ENCODE results near the gene KIR2DL1. TPM values are rescaled to one million over a fixed set of nuclear protein-coding genes. Genes with fewer than 3 reads are reported as not detected.
"Not testable (repeated sequence)": the region's sequence is repeated elsewhere in the genome, so short reads cannot be mapped to it uniquely, and the experiment has no call there.

The KIR2DL1 gene
- total RNA-seq, 1 donor: not detected

DNA sequence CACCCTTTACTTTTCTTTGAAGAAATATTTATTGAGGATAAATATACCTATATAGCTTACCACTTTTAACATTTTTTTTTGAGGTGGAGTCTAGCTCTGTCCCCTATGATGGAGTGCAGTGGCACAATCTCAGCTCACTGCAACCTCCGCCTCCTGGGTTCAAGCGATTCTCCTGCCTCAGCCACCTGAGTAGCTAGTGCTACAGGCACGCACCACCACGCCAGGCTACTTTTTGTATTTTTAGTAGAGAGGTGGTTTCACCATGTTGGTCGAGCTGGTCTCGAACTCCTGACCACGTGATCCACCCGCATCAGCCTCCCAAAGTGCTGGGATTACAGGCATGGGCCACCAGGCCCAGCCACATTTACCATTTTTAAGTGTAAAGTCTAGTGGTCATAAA is 6.2 kb downstream of the KIR2DL1 start:
- H3K4me3 ChIP-seq (ENCODE audit: insufficient read depth, low read length); H3K36me3 ChIP-seq (ENCODE audit: insufficient read depth, low read length); H3K27ac ChIP-seq (ENCODE audit: low read depth, low read length); H3K4me2 ChIP-seq (ENCODE audit: insufficient read depth, low read length); DNase-seq (ENCODE audit: insufficient read length, low spot score, missing footprints); H3K79me2 ChIP-seq (ENCODE audit: insufficient read depth, low read length); H3K4me1 ChIP-seq (ENCODE audit: insufficient read depth, low read length); H3K27me3 ChIP-seq (ENCODE audit: insufficient read depth, low read length); H2AFZ ChIP-seq (ENCODE audit: low read length); H3K9me3 ChIP-seq (ENCODE audit: low read depth, low read length); H4K20me1 ChIP-seq (ENCODE audit: insufficient read depth, low read length): not testable (repeated sequence)

- not testable (repeated sequence) for H3K36me3 ChIP-seq (ENCODE audit: insufficient read depth, low read length); H3K4me3 ChIP-seq (ENCODE audit: insufficient read depth, low read length); H3K4me1 ChIP-seq (ENCODE audit: insufficient read depth, low read length); H2AFZ ChIP-seq (ENCODE audit: low read length); DNase-seq (ENCODE audit: insufficient read length, low spot score, missing footprints); H4K20me1 ChIP-seq (ENCODE audit: insufficient read depth, low read length); H3K27ac ChIP-seq (ENCODE audit: low read depth, low read length); H3K4me2 ChIP-seq (ENCODE audit: insufficient read depth, low read length); H3K79me2 ChIP-seq (ENCODE audit: insufficient read depth, low read length); H3K9me3 ChIP-seq (ENCODE audit: low read depth, low read length); H3K27me3 ChIP-seq (ENCODE audit: insufficient read depth, low read length)
Observed at GRCh38 chr19:54777851-54778250, 8.3 kb downstream of the KIR2DL1 start.

GRCh38 chr19:54778896-54779295 is 9.3 kb downstream of the KIR2DL1 start:
- not testable (repeated sequence) for H2AFZ ChIP-seq (ENCODE audit: low read length); H3K4me1 ChIP-seq (ENCODE audit: insufficient read depth, low read length); H3K27ac ChIP-seq (ENCODE audit: low read depth, low read length)

DNA sequence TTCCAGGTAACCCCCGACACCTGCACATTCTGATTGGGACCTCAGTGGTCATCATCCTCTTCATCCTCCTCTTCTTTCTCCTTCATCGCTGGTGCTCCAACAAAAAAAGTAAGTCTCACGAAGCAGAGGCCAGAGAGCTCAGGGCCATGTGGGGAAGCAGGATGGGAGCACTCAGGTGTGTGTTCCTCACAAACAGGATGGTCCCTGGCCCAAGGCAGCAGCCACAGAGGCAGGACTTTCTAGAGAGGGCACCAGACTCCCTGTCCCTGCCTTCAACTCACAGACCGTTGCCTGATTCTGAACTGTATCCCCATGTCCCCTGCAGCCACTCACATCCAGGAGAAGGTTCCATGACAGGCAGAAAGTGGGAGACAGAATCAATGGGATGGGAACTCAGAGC is 13.3 kb downstream of the KIR2DL1 start:
- not testable (repeated sequence) for H2AFZ ChIP-seq (ENCODE audit: low read length); H3K79me2 ChIP-seq (ENCODE audit: insufficient read depth, low read length); H3K4me1 ChIP-seq (ENCODE audit: insufficient read depth, low read length); H3K27me3 ChIP-seq (ENCODE audit: insufficient read depth, low read length); H3K27ac ChIP-seq (ENCODE audit: low read depth, low read length); H3K4me2 ChIP-seq (ENCODE audit: insufficient read depth, low read length); H3K4me3 ChIP-seq (ENCODE audit: insufficient read depth, low read length); H4K20me1 ChIP-seq (ENCODE audit: insufficient read depth, low read length); DNase-seq (ENCODE audit: insufficient read length, low spot score, missing footprints); H3K9me3 ChIP-seq (ENCODE audit: low read depth, low read length); H3K36me3 ChIP-seq (ENCODE audit: insufficient read depth, low read length)

More at GRCh38 chr19:54778896-54779295, 9.3 kb downstream of the KIR2DL1 start:
- not testable (repeated sequence) for H3K36me3 ChIP-seq (ENCODE audit: insufficient read depth, low read length); H3K79me2 ChIP-seq (ENCODE audit: insufficient read depth, low read length); H3K4me3 ChIP-seq (ENCODE audit: insufficient read depth, low read length); H3K4me2 ChIP-seq (ENCODE audit: insufficient read depth, low read length); H3K27me3 ChIP-seq (ENCODE audit: insufficient read depth, low read length); DNase-seq (ENCODE audit: insufficient read length, low spot score, missing footprints); H4K20me1 ChIP-seq (ENCODE audit: insufficient read depth, low read length); H3K9me3 ChIP-seq (ENCODE audit: low read depth, low read length)

DNA sequence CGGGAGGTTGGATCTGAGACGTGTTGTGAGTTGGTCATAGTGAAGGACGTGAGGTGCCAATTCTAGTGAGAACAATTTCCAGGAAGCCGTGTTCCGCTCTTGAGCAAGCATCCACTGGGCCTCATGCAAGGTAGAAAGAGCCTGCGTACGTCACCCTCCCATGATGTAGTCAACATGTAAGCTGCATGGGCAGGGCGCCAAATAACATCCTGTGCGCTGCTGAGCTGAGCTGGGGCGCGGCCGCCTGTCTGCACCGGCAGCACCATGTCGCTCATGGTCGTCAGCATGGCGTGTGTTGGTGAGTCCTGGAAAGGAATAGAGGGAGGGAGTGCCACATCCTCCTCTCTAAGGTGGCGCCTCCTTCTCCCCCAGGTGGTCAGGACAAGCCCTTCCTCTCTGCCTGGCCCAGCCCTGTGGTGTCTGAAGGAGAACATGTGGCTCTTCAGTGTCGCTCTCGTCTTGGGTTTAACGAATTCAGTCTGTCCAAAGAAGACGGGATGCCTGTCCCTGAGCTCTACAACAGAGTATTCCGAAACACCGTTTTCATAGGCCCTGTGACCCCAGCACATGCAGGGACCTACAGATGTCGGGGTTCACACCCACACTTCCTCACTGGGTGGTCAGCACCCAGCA is 16.6 kb downstream of the KIR2DL1 start:
- H3K4me2 ChIP-seq (ENCODE audit: insufficient read depth, low read length); H3K4me1 ChIP-seq (ENCODE audit: insufficient read depth, low read length); H3K9me3 ChIP-seq (ENCODE audit: low read depth, low read length); H4K20me1 ChIP-seq (ENCODE audit: insufficient read depth, low read length); H3K79me2 ChIP-seq (ENCODE audit: insufficient read depth, low read length); H3K36me3 ChIP-seq (ENCODE audit: insufficient read depth, low read length); H3K4me3 ChIP-seq (ENCODE audit: insufficient read depth, low read length); DNase-seq (ENCODE audit: insufficient read length, low spot score, missing footprints); H3K27ac ChIP-seq (ENCODE audit: low read depth, low read length); H3K27me3 ChIP-seq (ENCODE audit: insufficient read depth, low read length); H2AFZ ChIP-seq (ENCODE audit: low read length): not testable (repeated sequence)

DNA sequence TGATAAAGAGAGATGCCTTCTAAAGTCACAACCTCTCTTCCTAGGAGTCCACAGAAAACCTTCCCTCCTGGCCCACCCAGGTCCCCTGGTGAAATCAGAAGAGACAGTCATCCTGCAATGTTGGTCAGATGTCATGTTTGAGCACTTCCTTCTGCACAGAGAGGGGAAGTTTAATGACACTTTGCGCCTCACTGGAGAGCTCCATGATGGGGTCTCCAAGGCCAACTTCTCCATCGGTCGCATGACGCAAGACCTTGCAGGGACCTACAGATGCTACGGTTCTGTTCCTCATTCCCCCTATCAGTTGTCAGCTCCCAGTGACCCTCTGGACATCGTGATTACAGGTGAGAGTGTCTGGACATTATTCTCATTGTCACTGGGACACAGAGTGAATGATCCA is 18.6 kb downstream of the KIR2DL1 start:
- not testable (repeated sequence) for H3K9me3 ChIP-seq (ENCODE audit: low read depth, low read length); H2AFZ ChIP-seq (ENCODE audit: low read length); H4K20me1 ChIP-seq (ENCODE audit: insufficient read depth, low read length); DNase-seq (ENCODE audit: insufficient read length, low spot score, missing footprints); H3K4me3 ChIP-seq (ENCODE audit: insufficient read depth, low read length); H3K79me2 ChIP-seq (ENCODE audit: insufficient read depth, low read length); H3K4me1 ChIP-seq (ENCODE audit: insufficient read depth, low read length); H3K27ac ChIP-seq (ENCODE audit: low read depth, low read length); H3K27me3 ChIP-seq (ENCODE audit: insufficient read depth, low read length); H3K36me3 ChIP-seq (ENCODE audit: insufficient read depth, low read length); H3K4me2 ChIP-seq (ENCODE audit: insufficient read depth, low read length)

DNA sequence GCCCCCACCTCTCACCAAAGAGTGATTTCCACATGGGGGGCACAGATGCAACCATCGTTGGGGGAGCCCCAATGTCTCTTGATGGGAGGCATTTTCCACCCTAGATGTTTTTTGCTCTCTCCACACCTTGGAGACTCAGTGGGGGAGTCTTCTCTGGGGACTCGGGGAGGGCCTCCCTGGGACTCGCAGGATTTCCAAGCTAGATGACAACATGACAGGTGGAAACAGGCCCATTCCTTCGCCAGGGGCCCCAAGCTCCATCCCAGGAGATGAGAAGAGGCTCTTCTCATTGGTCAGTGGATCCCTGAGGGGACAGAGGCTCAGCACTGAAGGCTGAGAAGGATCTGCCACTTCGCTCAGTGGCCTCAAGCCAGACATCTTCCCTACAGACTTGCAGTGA is 21.1 kb downstream of the KIR2DL1 start:
- H3K4me1 ChIP-seq (ENCODE audit: insufficient read depth, low read length): no peaks in the 10 kb centered on the region
- no peaks in the 10 kb centered on the region for H4K20me1 ChIP-seq (ENCODE audit: insufficient read depth, low read length)
- no peak overlapping the region for H3K27ac ChIP-seq (ENCODE audit: low read depth, low read length)
- H3K27me3 ChIP-seq (ENCODE audit: insufficient read depth, low read length): no peaks in the 10 kb centered on the region
- H3K4me2 ChIP-seq (ENCODE audit: insufficient read depth, low read length): no peak overlapping the region
- no peak overlapping the region for H3K4me3 ChIP-seq (ENCODE audit: insufficient read depth, low read length)
- TF ChIP-seq, protein P1, sequence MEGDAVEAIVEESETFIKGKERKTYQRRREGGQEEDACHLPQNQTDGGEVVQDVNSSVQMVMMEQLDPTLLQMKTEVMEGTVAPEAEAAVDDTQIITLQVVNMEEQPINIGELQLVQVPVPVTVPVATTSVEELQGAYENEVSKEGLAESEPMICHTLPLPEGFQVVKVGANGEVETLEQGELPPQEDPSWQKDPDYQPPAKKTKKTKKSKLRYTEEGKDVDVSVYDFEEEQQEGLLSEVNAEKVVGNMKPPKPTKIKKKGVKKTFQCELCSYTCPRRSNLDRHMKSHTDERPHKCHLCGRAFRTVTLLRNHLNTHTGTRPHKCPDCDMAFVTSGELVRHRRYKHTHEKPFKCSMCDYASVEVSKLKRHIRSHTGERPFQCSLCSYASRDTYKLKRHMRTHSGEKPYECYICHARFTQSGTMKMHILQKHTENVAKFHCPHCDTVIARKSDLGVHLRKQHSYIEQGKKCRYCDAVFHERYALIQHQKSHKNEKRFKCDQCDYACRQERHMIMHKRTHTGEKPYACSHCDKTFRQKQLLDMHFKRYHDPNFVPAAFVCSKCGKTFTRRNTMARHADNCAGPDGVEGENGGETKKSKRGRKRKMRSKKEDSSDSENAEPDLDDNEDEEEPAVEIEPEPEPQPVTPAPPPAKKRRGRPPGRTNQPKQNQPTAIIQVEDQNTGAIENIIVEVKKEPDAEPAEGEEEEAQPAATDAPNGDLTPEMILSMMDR (IDR thresholded peaks at IDR 0.05; ENCODE audit: extremely low read depth, low read depth, low read length): no peak
- no peaks in the 10 kb centered on the region for H3K36me3 ChIP-seq (ENCODE audit: insufficient read depth, low read length)
- H3K79me2 ChIP-seq (ENCODE audit: insufficient read depth, low read length): no peaks in the 10 kb centered on the region
- no peak for DNase-seq (ENCODE audit: insufficient read length, low spot score, missing footprints)
- H2AFZ ChIP-seq (ENCODE audit: low read length): no peak overlapping the region
- H3K9me3 ChIP-seq (ENCODE audit: low read depth, low read length): no peaks in the 10 kb centered on the region
